Transverse colon (tissue), 4 donors: ENCODE measurements around the gene LRRC4. TPM values are rescaled to one million over a fixed set of nuclear protein-coding genes. Genes with fewer than 3 reads are reported as not detected.

ENCODE experiments used
- DNase-seq: peaks from one replicate; pipeline ENCODE4 v3.0.0-alpha.2; 2019
- H3K27ac ChIP-seq, 4 donors: fragments of 200-600 bp; sonication (generic); 2 replicates each; pipeline ENCODE4 v1.5.1; 2016 to 2018; ENCODE audit warnings: inconsistent platforms in 4 of 4
- H3K27me3 ChIP-seq: fragments of 200-600 bp; sonication (generic); 2 replicates; pipeline ENCODE4 v1.5.1; 2017; ENCODE audit warnings: inconsistent platforms
- H3K36me3 ChIP-seq, 4 donors: fragments of 200-600 bp; sonication (generic); 2 replicates each; pipeline ENCODE4 v1.5.1; 2017 to 2019; ENCODE audit warnings: inconsistent platforms in 4 of 4
- H3K4me1 ChIP-seq, 4 donors: fragments of 200-600 bp; sonication (generic); 2 replicates each; pipeline ENCODE4 v1.5.1; 2017 to 2020; ENCODE audit warnings: inconsistent platforms in 4 of 4
- H3K4me3 ChIP-seq, 4 donors: fragments of 200-600 bp; sonication (generic); 1 replicate in 1 of 4; 2 replicates in 3 of 4; pipeline versions ENCODE4 v1.5.1 to v1.6.1; 2017 to 2019; ENCODE audit warnings: inconsistent platforms in 4 of 4
- H3K9me3 ChIP-seq, 2 donors: fragments of 200-600 bp; sonication (generic); 2 replicates each; pipeline ENCODE4 v1.5.1; 2017 to 2019; ENCODE audit warnings: inconsistent platforms in 2 of 2
- EP300 ChIP-seq: sonication (generic); formaldehyde crosslinking; IDR thresholded peaks from one replicate; pipeline ENCODE4 v1.6.1; 2017; ENCODE audit warnings: antibody characterized with exemption, low read depth
- POLR2A ChIP-seq: fragments of 450-650 bp; IDR thresholded peaks from one replicate; pipeline ENCODE4 v1.6.1; 2016; ENCODE audit warnings: antibody characterized with exemption, mild to moderate bottlenecking, moderate library complexity
- POLR2AphosphoS5 ChIP-seq, 3 donors: sonication (generic); formaldehyde crosslinking; IDR thresholded peaks; one replicate each; pipeline ENCODE4 v1.6.1; 2016; ENCODE audit warnings: antibody characterized with exemption in 3 of 3
- WGBS, 2 donors: methylation state at CpG; one replicate each; pipeline ENCODE4 v1.1.5; 2018; ENCODE audit warnings: low coverage in 1 of 2; 5-methylcytosine and 5-hydroxymethylcytosine counted together
- in situ Hi-C, 4 donors: fragments of 200-750 bp; cut with MboI; loops; one replicate each; pipeline versions ENCODE4 v1.15.0 to v1.15.1; 2017; ENCODE audit warnings: low sequenced_read_pairs in 3 of 4, low pct_ligation_motif_present in 1 of 4, low pct_unique_long_range_greater_than_20kb in 1 of 4
- intact Hi-C: fragments of 100-400 bp; cut with DNase I; formaldehyde crosslinking; loops from one replicate; pipeline ENCODE4 v1.15.1; 2023; ENCODE audit warnings: low total_unique reads
- total RNA-seq, 4 donors: library from RNA; depleted of rRNA; stranded (reverse); fragments of >200 nt; gene quantifications; one replicate each; pipeline ENCODE4 v1.1.0, GENCODE V29; 2016
- TF ChIP-seq, protein P1 (sequence below), 5 experiments: fragments of 200-600 bp in 3 of 5; fragments of 450-650 bp in 2 of 5; sonication (generic) in 3 of 5; IDR thresholded peaks; 1 replicate in 2 of 5; 2 replicates in 3 of 5; pipeline ENCODE4 v1.5.1; 2016 to 2017; ENCODE audit warnings: antibody characterized with exemption in 5 of 5, inconsistent platforms in 3 of 5, mild to moderate bottlenecking in 2 of 5, moderate library complexity in 1 of 5

The LRRC4 gene
- total RNA-seq, 4 donors from 2014 or later = 0.20 to 1.2 (median 0.96) TPM

GRCh38 chr7:128040205-128040604 lies 9.0 kb upstream of the LRRC4 start:
- Histone ChIP-seq H3K4me1 (peaks cover 0 to 18% (median 12%) of the 10 kb centered on the region in 4 donors), H3K4me3 (no peak overlapping the region), H3K27me3 (no peaks in the 10 kb centered on the region), H3K36me3 (no peaks in the 10 kb centered on the region), H3K9me3 (no peaks in the 10 kb centered on the region), H3K27ac (no peak overlapping the region)
- no peak for DNase-seq
- intact Hi-C loops = no loop called here
- in situ Hi-C loops = loop anchor here in 1 of 4 donors (25.0 kb wide), 1 partner anchor 328 kb away; no protein-coding TSS in a partner anchor
- 58 to 63% methylated on average over 2 to 3 of the region's 3 CpGs for WGBS, 2 donors
- no peak for TF ChIP-seq POLR2A
- no peak for TF ChIP-seq EP300
- TF ChIP-seq, protein P1, sequence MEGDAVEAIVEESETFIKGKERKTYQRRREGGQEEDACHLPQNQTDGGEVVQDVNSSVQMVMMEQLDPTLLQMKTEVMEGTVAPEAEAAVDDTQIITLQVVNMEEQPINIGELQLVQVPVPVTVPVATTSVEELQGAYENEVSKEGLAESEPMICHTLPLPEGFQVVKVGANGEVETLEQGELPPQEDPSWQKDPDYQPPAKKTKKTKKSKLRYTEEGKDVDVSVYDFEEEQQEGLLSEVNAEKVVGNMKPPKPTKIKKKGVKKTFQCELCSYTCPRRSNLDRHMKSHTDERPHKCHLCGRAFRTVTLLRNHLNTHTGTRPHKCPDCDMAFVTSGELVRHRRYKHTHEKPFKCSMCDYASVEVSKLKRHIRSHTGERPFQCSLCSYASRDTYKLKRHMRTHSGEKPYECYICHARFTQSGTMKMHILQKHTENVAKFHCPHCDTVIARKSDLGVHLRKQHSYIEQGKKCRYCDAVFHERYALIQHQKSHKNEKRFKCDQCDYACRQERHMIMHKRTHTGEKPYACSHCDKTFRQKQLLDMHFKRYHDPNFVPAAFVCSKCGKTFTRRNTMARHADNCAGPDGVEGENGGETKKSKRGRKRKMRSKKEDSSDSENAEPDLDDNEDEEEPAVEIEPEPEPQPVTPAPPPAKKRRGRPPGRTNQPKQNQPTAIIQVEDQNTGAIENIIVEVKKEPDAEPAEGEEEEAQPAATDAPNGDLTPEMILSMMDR (IDR thresholded peaks at IDR 0.05) = no peak
- no peak for TF ChIP-seq POLR2AphosphoS5 (IDR thresholded peaks at IDR 0.05)

DNA sequence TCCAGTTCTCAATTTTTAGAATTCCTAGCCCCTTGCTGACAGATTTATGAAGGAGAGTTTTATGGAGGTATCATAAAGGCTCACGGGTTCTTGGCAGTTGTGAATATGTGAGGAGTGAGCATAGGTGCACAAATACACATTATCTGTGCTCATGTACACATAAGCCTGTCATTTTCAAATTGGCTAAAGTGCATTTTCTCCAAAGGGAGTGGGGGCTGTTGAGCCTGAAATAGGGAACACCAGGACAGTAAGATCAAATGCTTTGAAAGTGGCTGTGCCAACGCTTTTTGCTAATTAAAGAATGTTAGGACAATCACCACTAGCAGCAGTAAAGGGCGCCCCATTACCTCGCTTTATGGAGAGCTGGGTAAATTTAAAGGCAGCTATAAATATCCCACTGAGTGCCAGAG lies 8.3 kb upstream of the LRRC4 start:
- intact Hi-C loops (loop anchor here (10.0 kb wide), 2 partner anchors 205 to 325 kb away; no protein-coding TSS in a partner anchor), in situ Hi-C loops (loop anchor here in 1 of 4 donors (25.0 kb wide), 1 partner anchor 327 kb away; no protein-coding TSS in a partner anchor)
- DNase-seq = no peak
- WGBS, 2 donors = 51 to 61% methylated on average over 3 to 4 of the region's 4 CpGs
- Histone ChIP-seq H3K36me3 (no peaks in the 10 kb centered on the region), H3K27me3 (no peaks in the 10 kb centered on the region), H3K4me3 (no peak overlapping the region), H3K4me1 (peaks cover 0 to 18% (median 12%) of the 10 kb centered on the region in 4 donors), H3K9me3 (no peaks in the 10 kb centered on the region), H3K27ac (no peak overlapping the region)
- TF ChIP-seq EP300 (no peak), POLR2AphosphoS5 (IDR thresholded peaks at IDR 0.05) (no peak), POLR2A (no peak)
- TF ChIP-seq, protein P1 (IDR thresholded peaks at IDR 0.05) = no peak

GRCh38 chr7:128037880-128038619 lies 6.8 kb upstream of the LRRC4 start:
- no peak overlapping the region for H3K4me3 ChIP-seq
- 93 to 94% methylated on average over 8 of the region's 8 CpGs for whole genome bisulfite sequencing, 2 donors
- H3K27me3 ChIP-seq = peaks cover 1% of the 10 kb centered on the region
- intact Hi-C loops (loop anchor here (10.0 kb wide), 2 partner anchors 203 to 323 kb away; no protein-coding TSS in a partner anchor), in situ Hi-C loops (loop anchor here in 1 of 4 donors (25.0 kb wide), 1 partner anchor 326 kb away; no protein-coding TSS in a partner anchor)
- no peak for DNase-seq
- no peak for TF ChIP-seq POLR2A
- TF ChIP-seq POLR2AphosphoS5 (IDR thresholded peaks at IDR 0.05) = no peak
- TF ChIP-seq, protein P1 (IDR thresholded peaks at IDR 0.05) = no peak
- no peak for TF ChIP-seq EP300
- no peaks in the 10 kb centered on the region for H3K9me3 ChIP-seq
- H3K4me1 ChIP-seq = peaks cover 0 to 18% (median 12%) of the 10 kb centered on the region in 4 donors
- H3K36me3 ChIP-seq = no peaks in the 10 kb centered on the region
- H3K27ac ChIP-seq = no peak overlapping the region

- H3K36me3 ChIP-seq = no peaks in the 10 kb centered on the region
- WGBS, 2 donors = 91% methylated on average over 2 of the region's 2 CpGs; no CpG with 5 or more reads in 1 of the 2 donors
- intact Hi-C loops (loop anchor here (10.0 kb wide), 2 partner anchors 202 to 322 kb away; no protein-coding TSS in a partner anchor), in situ Hi-C loops (loop anchor here in 1 of 4 donors (25.0 kb wide), 1 partner anchor 325 kb away; no protein-coding TSS in a partner anchor)
- no peak overlapping the region for H3K27ac ChIP-seq
- peaks cover 0 to 24% (median 16%) of the 10 kb centered on the region in 4 donors for H3K4me1 ChIP-seq
- TF ChIP-seq EP300 = no peak
- no peak for TF ChIP-seq POLR2A
- TF ChIP-seq, protein P1 (IDR thresholded peaks at IDR 0.05) = no peak
- no peak for TF ChIP-seq POLR2AphosphoS5 (IDR thresholded peaks at IDR 0.05)
- H3K9me3 ChIP-seq = no peaks in the 10 kb centered on the region
- DNase-seq = no peak
- no peak overlapping the region for H3K4me3 ChIP-seq
- peaks cover 11% of the 10 kb centered on the region for H3K27me3 ChIP-seq
These were observed 5.8 kb upstream of the LRRC4 start for GRCh38 chr7:128037081-128037480.
